ENCODE data around the gene TH.

DNA sequence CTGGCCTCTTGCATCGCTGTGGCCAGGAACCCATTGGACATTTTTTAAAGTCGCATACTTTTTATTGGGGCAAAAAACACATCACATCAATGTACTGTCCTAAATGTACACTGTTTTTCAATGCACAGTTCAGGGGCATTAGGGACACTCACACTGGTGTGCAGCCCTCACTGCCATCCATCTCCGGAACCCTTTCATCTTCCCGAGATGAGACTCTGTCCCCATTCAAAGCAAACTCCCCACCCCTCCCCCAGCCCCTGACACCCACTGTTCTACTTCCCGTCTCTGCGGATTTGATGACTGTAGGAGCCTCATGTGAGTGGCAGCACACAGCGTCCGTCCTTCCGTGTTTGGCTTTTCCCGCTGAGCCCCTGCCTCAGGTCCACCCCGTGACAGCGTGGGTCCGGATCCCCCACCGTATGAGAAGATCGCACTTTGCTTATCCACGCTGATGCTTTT, 41.8 kb upstream of the TH start:
- no peak for TF ChIP-seq CTCF (IDR thresholded peaks at IDR 0.05)
- TF ChIP-seq REST (IDR thresholded peaks at IDR 0.05; ENCODE audit: insufficient read depth in 1 of 2, low read depth in 2 of 2, low read length in 1 of 2) = no peak
- TF ChIP-seq POLR2AphosphoS5 (IDR thresholded peaks at IDR 0.05; ENCODE audit: low read depth, low read length) = no peak
- TF ChIP-seq TCF7L2 (IDR thresholded peaks at IDR 0.05; ENCODE audit: low read depth, low read length) = no peak
- no peak for TF ChIP-seq SIN3A (IDR thresholded peaks at IDR 0.05; ENCODE audit: borderline replicate concordance, insufficient read depth, low read depth, low read length)

Measured in Panc1 (cell line).